ENCODE data around the gene KCNQ1OT1.

Gene KCNQ1OT1

GRCh38 chr11:2666401-2666741 lies 33.4 kb downstream of the KCNQ1OT1 start:
- no peak for DNase-seq

- no peak for DNase-seq
Observed at GRCh38 chr11:2665526-2666400, 34.0 kb downstream of the KCNQ1OT1 start.

DNA sequence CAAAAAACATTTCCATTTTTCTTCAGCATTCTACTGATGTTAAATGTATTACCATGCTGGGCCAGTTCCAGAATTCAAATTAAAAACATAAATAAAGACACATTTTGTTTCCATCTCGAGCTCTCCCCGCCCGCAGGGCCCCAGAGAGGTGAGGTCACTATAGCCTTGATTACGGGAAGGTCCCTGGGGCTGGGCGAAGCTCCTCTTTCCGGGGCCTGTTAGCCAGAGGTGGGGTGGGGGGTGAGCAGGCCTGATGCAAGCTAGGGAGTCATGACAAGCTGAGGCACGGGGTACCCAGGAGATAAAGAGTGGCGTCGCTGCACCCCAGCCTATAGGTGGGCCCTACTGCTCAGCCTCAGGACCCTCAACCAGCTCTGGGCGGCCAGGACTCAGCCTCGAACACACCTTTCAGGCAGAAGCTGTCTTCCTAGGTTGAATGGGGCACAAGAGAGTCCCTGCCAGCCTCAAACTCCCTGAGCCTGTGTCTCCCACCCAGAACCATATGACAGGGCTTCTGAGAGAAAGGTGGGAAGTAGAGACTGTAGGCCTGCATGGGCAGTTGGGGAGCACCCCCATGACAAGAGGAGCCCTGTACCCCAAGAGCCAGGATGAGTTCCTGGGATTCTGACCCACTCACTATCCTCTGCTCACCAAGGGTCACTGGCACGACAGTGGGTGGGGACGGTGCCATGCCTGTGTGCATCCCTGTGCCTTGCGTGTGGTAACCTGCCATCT lies 34.8 kb downstream of the KCNQ1OT1 start:
- no peak for DNase-seq

DNA sequence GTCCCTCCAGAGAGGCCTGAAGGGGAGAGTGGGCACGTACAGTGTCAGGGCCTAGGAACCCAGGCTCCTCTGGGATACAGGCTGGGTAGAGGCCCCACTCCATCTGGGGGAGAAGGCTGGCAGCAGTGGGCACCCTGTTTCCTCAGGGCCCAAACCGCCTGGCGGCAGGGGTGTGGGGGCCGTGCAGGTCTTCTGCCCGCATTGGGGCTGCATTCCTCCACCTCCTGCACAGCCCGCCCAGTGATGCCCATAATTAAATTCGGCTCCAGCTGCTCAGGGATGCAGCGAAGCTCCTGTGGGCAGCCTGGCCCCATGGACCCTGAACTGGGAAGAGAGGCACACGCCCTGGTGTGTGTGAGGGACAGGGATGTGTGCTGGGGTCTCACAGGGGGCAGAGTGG lies 35.4 kb downstream of the KCNQ1OT1 start:
- DNase-seq: no peak

DNA sequence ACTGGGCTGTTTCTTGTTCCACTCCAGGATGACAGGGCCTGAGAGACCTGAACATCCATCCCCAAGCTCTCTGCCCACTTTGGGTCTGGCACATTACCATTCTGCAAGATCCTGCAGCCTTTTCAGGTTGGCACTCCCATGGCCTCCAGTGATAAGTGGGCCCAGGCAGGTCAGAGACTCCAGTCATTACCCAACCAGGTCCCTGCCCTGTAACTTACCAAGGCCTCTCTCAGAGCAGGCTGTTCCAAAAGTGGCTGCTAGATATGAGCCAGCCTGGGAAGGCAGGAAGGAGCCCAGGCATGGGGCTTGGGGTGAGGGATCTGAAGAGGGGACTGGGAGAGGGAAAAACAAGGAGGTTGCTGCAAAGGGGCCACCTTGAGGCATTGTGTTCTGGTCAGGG lies 35.9 kb downstream of the KCNQ1OT1 start:
- no peak for DNase-seq

DNA sequence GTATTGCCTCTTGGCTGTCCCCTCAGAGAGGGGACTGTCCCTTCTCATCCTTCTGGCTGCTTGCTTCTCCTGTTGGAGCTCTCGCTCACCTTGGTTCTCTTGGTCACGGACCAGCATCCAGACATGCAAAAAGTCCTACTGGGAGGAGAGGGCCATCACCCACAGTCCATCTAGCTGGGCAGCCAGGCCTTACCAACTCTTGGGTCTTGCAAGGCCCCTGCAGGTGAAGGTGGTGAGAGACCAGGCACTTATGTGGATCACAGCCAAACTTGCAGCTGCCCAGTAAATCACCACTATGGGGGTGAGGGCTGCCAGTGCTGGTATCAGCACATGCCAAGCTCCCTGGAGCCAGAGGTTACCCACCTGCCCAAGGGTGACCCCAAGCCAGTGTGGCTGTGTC lies 36.3 kb downstream of the KCNQ1OT1 start:
- no peak for DNase-seq

DNA sequence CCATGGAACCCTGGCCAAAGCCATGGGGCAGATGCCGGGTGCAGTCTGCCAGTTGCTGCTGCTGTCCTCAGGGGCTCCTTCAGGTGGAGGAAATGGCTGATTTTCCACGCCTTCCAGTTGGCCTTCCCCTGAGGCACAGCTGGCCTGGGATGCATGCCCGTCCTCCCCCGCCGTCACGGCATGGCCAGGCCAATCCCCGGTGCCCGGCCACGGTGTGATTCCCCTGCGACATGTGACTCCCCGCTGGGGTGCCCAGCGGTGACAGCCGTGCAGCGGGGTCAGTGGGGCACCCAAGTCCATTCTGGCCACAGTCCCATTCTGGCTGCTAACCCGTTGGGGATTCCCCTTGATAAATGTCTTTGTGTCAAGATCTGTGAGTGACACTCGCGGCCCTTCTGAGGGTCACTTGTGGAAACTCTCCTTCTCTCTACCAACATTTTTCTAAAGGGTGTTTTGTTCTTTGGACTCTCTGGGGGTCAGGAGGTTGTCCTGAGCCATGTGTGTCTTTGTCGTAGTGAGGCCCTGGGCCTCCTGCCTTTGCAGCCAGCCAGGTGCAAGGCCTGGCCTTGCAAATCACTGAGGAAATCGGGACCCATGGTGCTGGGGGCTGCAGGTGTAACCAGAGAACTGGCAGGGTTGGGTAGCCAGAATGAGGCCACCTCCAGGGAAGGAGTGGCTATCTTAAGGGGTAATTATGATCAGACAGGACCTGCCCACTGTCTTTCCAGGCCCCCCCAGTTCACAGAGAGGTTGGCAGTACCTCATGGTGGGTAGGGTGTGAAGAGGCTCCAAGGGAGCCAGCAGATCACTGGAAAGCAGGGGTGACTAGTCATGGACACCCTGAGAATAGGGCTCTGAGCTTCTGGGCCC lies 37.1 kb downstream of the KCNQ1OT1 start:
- no peak for DNase-seq

GRCh38 chr11:2662024-2662312 lies 37.8 kb downstream of the KCNQ1OT1 start:
- DNase-seq: no peak

GRCh38 chr11:2661173-2662023 lies 38.4 kb downstream of the KCNQ1OT1 start:
- no peak for DNase-seq

GRCh38 chr11:2660357-2660939 lies 39.3 kb downstream of the KCNQ1OT1 start:
- no peak for DNase-seq

- no peak for DNase-seq
Observed at GRCh38 chr11:2657697-2658284, 42.0 kb downstream of the KCNQ1OT1 start.

DNA sequence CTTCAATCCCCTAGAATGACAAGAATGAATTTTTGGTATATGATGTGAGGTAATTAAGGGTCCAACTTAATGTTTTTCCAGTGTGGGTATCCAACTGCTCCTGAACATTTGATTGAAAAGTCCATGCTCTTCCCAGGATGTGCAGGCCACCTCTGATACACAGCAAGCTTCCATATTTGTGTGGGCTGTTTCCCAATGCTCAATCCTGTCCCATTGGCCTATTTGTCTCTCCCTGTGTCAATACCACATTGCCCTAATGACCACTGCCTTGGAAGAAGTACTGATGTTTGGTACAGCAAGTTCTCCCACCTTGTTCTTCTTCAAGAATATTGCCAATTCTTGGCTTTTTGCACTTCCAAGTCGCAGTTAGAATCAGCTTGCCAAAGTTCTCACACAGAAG lies 42.9 kb downstream of the KCNQ1OT1 start:
- DNase-seq: no peak

DNA sequence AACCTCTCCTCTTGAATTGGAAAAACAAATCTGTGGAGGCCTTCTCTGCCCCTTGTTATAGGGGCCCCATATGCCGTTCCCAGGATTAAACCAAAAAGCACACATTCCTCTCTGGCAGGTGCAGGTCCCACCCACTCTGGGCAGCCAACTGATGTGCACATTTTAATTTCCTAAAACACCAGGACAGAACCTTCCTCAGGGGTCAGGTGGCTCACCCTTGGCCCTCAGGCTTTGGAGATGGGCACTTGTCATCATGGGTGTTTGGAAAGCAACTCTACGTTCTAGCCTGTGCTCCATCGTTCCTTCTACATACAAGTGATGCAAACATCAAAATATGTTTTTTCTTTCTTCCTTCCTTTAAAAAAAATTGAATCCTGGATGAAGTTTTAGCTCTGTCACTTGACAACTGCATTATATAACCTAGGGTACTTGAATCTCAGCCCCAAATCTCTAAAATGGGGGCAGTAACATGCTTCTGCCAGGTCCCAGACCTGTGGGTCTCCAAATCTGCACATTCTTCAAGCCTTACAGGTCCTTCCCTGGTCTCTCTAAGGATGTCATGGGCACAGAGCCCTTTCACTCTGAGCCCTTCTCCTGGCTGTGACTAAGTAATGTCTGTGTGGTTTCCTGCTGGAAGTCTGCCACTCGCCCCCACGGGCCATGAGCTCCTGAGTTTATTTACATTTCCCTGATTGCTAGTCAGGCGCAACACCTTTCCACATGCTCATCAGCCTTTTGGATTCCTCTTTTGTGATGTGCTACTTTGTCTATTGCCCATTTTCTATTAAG lies 43.8 kb downstream of the KCNQ1OT1 start:
- no peak for DNase-seq

DNA sequence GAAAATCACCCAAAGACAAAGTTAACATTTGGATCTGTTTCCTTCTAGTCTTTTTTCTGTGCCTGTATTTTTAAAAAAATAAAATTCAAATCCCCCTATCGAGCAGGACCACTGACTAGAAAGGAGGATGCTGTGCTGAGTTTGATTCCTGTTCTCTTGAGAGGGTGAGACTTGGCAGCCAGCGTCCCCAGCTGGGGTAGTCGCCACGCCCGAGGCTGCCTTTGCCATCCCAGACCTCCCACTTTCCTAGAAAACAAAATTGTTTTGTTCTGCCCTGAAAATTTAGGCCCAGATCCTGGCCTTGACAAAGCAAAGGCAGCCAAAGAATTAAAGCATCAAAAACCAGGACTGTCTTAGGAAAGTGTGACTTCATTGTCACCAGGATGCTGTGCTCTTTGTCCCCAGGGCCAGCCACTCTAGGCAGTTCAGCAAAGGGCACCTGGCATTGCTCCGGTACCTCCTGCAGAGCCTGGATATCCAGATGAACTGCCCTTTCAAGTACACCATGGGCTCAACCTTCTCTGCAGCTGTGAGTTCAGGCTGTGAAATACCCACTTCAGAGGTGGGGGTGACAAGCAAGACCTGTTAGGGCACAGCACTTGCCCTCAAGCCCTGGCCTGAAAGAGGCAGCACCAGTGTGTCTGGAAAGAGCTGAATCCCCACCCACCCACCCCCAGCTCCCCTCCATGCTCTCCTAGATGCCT lies 44.6 kb downstream of the KCNQ1OT1 start:
- DNase-seq: no peak

- DNase-seq: no peak
Observed at GRCh38 chr11:2653930-2654739, 45.7 kb downstream of the KCNQ1OT1 start.

GRCh38 chr11:2653198-2653551 lies 46.6 kb downstream of the KCNQ1OT1 start:
- DNase-seq: no peak

DNA sequence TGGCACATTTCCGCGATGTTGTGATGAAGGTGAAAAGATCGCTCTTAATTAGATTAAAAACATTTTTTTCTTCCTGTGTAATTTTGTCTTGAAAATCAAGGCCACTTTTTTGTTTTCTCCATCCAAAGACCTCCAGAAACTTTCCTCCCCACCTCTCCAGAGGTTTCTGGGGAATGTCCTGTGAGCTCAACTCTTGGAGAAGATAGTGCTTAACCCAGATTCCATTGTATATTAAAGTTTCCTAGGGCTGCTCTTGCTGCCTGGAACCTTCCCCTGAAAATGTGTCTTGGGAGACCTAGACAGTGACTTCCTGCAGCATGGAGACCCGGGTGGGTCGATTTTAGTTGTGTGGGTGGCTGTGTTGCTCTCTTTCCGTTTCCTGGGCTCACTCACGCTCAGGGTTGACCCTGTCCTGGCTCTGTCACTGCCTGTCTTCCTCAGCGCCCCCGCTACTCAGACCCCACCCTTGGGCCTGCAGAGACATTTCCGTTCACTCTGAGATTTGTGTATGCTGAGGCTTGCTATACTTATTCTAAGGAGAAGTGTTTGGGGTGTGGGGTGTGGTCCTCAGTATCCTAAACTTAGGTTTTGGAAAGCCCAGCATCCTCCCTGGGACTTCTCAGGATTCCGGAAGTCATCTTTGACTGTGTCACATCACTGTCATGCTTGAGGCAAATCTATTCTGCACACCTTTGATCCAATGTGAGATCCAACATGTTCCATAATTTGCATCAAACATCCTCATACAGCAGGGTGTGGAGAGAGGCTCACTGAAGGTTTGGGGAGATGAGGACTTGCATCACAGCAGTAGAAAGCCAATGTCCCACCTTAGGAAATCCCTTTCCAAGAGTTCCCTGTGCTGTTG lies 47.2 kb downstream of the KCNQ1OT1 start:
- DNase-seq: no peak

DNA sequence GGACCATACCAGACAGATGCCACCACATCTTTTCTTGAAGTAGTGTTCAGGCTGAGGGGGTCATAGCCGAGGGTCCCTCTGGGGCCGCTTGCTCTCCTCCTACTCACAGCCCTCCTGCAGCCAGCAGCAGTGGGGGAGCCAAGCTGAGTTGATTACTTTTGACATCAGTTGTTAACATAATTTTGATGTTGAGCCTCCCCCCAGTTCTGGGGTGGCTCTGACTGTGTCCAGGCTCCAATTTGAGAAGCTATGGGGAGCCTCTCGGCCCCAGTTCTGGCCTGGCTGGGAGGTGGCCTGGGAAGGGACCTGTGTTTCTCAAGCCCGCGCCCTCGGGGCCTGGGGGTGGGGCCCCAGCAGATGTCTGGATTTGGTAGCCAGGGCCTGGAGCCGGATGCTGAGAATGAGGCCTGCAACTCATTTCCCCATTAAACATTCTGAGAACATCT lies 47.9 kb downstream of the KCNQ1OT1 start:
- DNase-seq: no peak

Data from OCI-M1 (cell line).